HCT116 (cell line): Measurements from ENCODE around the gene SYTL4. TPM values are rescaled to one million over a fixed set of nuclear protein-coding genes. Genes with fewer than 3 reads are reported as not detected.

Source experiments
- ATAC-seq: fragments of 200-7000 bp; cut with Tn5 transposase; 2 replicates; pipeline ENCODE4 v1.9.1; 2020; ENCODE audit warnings: mild to moderate bottlenecking, moderate library complexity
- BruUV-seq: library from RNA; stranded (reverse); fragments of 400-500 nt; replicated peaks from 2 replicates; lab custom pipeline; 2021; lab: Mats Ljungman, UMichigan
- CTCF ChIA-PET: fragments of 300-600 bp; sonication (Branson Sonifier 250); formaldehyde crosslinking; loops from one replicate; lab custom pipeline; 2021; ENCODE audit warnings: antibody characterized with exemption; lab: Charles Lee
- POLR2A ChIA-PET: fragments of 300-600, 350-600 bp; sonication (Branson Sonifier 250); formaldehyde crosslinking; loops from one replicate; lab custom pipeline; 2021; ENCODE audit warnings: antibody characterized with exemption; lab: Charles Lee
- RAD21 ChIA-PET, 2 experiments: fragments of 300-600 bp; sonication (Branson Sonifier 250); formaldehyde crosslinking; loops; one replicate each; lab custom pipeline; 2023; ENCODE audit warnings: low total read pairs in 2 of 2; ENCODE audit not compliant: uncharacterized antibody in 2 of 2, unreplicated experiment in 2 of 2, low non-redundant PET in 1 of 2; lab: Charles Lee
- DNase-seq: peaks from one replicate; pipeline ENCODE4 v3.0.0-alpha.2; 2010; ENCODE audit warnings: low read depth, low spot score
- H2AFZ ChIP-seq: fragments of 200-600 bp; shearing (Covaris generic), sonication (generic); 2 replicates; pipeline ENCODE4 v1.6.1; 2017; ENCODE audit warnings: low read depth, mixed run types, mixed read lengths, antibody characterized with exemption, low read length; ENCODE audit not compliant: poor library complexity, severe bottlenecking
- H3K27ac ChIP-seq: 2 replicates; pipeline ENCODE4 v1.5.1; 2012; ENCODE audit warnings: low read depth, low read length
- H3K27me3 ChIP-seq: fragments of 200-600 bp; sonication (generic); 2 replicates; pipeline ENCODE4 v1.6.1; 2016; ENCODE audit warnings: mixed run types, low read length, mixed read lengths; ENCODE audit not compliant: insufficient read depth
- H3K36me3 ChIP-seq, 2 experiments: fragments of 200-500 bp in 1 of 2; fragments of 200-600 bp in 1 of 2; sonication (Bioruptor generic) in 1 of 2; sonication (generic) in 1 of 2; 2 replicates each; pipeline versions ENCODE4 v1.5.1 to v1.6.1; 2014 to 2016; ENCODE audit warnings: low read length in 2 of 2, inconsistent platforms in 1 of 2, mixed read lengths in 1 of 2, mixed run types in 1 of 2; ENCODE audit not compliant: insufficient read depth in 2 of 2, control insufficient read depth in 1 of 2
- H3K4me1 ChIP-seq, 2 experiments: fragments of 200-600 bp in 1 of 2; sonication (generic) in 1 of 2; 2 replicates each; pipeline versions ENCODE4 v1.5.1 to v1.6.1; 2012 to 2017; ENCODE audit warnings: low read length in 2 of 2, inconsistent platforms in 1 of 2, mild to moderate bottlenecking in 1 of 2, mixed read lengths in 1 of 2, mixed run types in 1 of 2, moderate library complexity in 1 of 2; ENCODE audit not compliant: insufficient read depth in 2 of 2, control insufficient read depth in 1 of 2
- H3K4me2 ChIP-seq: fragments of 200-600 bp; sonication (generic); 2 replicates; pipeline ENCODE4 v1.6.1; 2017; ENCODE audit warnings: mixed run types, low read length, mixed read lengths
- H3K4me3 ChIP-seq, 2 experiments: fragments of 200-600 bp in 1 of 2; sonication (generic) in 1 of 2; replicated peaks in 1 of 2; 2 replicates each; pipeline ENCODE4 v1.5.1; 2011 to 2016; ENCODE audit warnings: low read length in 2 of 2, control low read depth in 1 of 2, low read depth in 1 of 2, mild to moderate bottlenecking in 1 of 2, mixed read lengths in 1 of 2, mixed run types in 1 of 2
- H3K79me2 ChIP-seq: fragments of 200-600 bp; sonication (generic); 2 replicates; pipeline ENCODE4 v1.6.1; 2017; ENCODE audit warnings: mild to moderate bottlenecking, mixed run types, low read length, moderate library complexity, mixed read lengths; ENCODE audit not compliant: insufficient read depth
- H3K9ac ChIP-seq: fragments of 200-600 bp; sonication (generic); 2 replicates; pipeline ENCODE4 v1.6.1; 2016; ENCODE audit warnings: low read length, mixed read lengths
- H3K9me2 ChIP-seq: fragments of 200-600 bp; sonication (generic), shearing (Covaris generic); 2 replicates; pipeline ENCODE4 v1.6.1; 2017; ENCODE audit warnings: mixed run types, mild to moderate bottlenecking, moderate library complexity; ENCODE audit not compliant: insufficient read depth
- H3K9me3 ChIP-seq, 2 experiments: fragments of 200-500 bp in 1 of 2; fragments of 200-600 bp in 1 of 2; sonication (Bioruptor generic) in 1 of 2; sonication (generic) in 1 of 2; 2 replicates each; pipeline ENCODE4 v1.6.1; 2014 to 2017; ENCODE audit warnings: low read length in 2 of 2, mixed read lengths in 2 of 2, inconsistent platforms in 1 of 2, low read depth in 1 of 2, mild to moderate bottlenecking in 1 of 2, mixed run types in 1 of 2, moderate library complexity in 1 of 2; ENCODE audit not compliant: control insufficient read depth in 1 of 2, insufficient read depth in 1 of 2
- H4K20me1 ChIP-seq: fragments of 200-600 bp; sonication (generic), shearing (Covaris generic); 2 replicates; pipeline ENCODE4 v1.6.1; 2017; ENCODE audit warnings: mixed run types, mild to moderate bottlenecking, moderate library complexity; ENCODE audit not compliant: insufficient read depth
- ELF1 ChIP-seq: IDR thresholded peaks from 2 replicates; pipeline ENCODE4 v1.6.1; 2012; ENCODE audit warnings: low read depth, borderline replicate concordance
- EZH2phosphoT487 ChIP-seq: fragments of 200-600 bp; IDR thresholded peaks from 2 replicates; pipeline ENCODE4 v1.6.1; 2018; ENCODE audit warnings: antibody characterized with exemption, borderline replicate concordance
- FOSL1 ChIP-seq: IDR thresholded peaks from 2 replicates; pipeline ENCODE4 v1.6.1; 2012; ENCODE audit warnings: low read depth
- POLR2A ChIP-seq: IDR thresholded peaks from 2 replicates; pipeline ENCODE4 v1.7.0; 2011; ENCODE audit warnings: borderline replicate concordance; ENCODE audit not compliant: insufficient read depth, insufficient read length; ENCODE audit errors: extremely low read depth
- POLR2AphosphoS5 ChIP-seq: IDR thresholded peaks from 2 replicates; pipeline ENCODE4 v1.6.1; 2011; ENCODE audit warnings: mild to moderate bottlenecking, low read depth, low read length, moderate library complexity
- RAD21 ChIP-seq: IDR thresholded peaks from 2 replicates; pipeline ENCODE4 v1.6.1; 2012; ENCODE audit warnings: low read depth, mild to moderate bottlenecking
- SIN3A ChIP-seq: IDR thresholded peaks from 2 replicates; pipeline ENCODE4 v1.6.1; 2012; ENCODE audit warnings: low read depth
- SP1 ChIP-seq: IDR thresholded peaks from 2 replicates; pipeline ENCODE4 v1.6.1; 2012; ENCODE audit warnings: low read depth
- SRF ChIP-seq: IDR thresholded peaks from 2 replicates; pipeline ENCODE4 v1.6.1; 2012; ENCODE audit warnings: low read depth
- TCF7L2 ChIP-seq: IDR thresholded peaks from 2 replicates; pipeline ENCODE4 v1.7.0; 2011; ENCODE audit warnings: borderline replicate concordance, inconsistent platforms; ENCODE audit not compliant: insufficient read depth, insufficient read length; ENCODE audit errors: extremely low read depth
- ZFX ChIP-seq: fragments of 450-650 bp; IDR thresholded peaks from 2 replicates; pipeline ENCODE4 v1.6.1; 2017
- ZNF274 ChIP-seq: fragments of 200-500 bp; sonication (Bioruptor generic); IDR thresholded peaks from 2 replicates; pipeline ENCODE4 v1.6.1; 2014; ENCODE audit warnings: mild to moderate bottlenecking, low read depth, low read length, inconsistent platforms
- intact Hi-C: fragments of 100-400 bp; cut with micrococcal nuclease; formaldehyde crosslinking; loops from 2 replicates; pipeline ENCODE4 v1.10.0; 2022
- total RNA-seq: library from RNA; stranded (reverse); gene quantifications from one replicate; pipeline ENCODE4 v1.2.1, GENCODE V29; 2021; ENCODE audit not compliant: unreplicated experiment
- TF ChIP-seq, protein P1 (sequence below): IDR thresholded peaks from 2 replicates; pipeline ENCODE4 v1.6.1; 2011; ENCODE audit warnings: mild to moderate bottlenecking, low read length, moderate library complexity; ENCODE audit not compliant: insufficient replicate concordance; ENCODE audit errors: extremely low read depth
- TF ChIP-seq, protein P2 (sequence below), 3 experiments: fragments of 200-600 bp in 1 of 3; sonication (generic) in 1 of 3; IDR thresholded peaks in 2 of 3; conservative IDR thresholded peaks in 1 of 3; 2 replicates each; pipeline ENCODE4 v1.5.1; 2012 to 2017; ENCODE audit warnings: low read depth in 2 of 3, low read length in 2 of 3, antibody characterized with exemption in 1 of 3, borderline replicate concordance in 1 of 3, control low read depth in 1 of 3, mild to moderate bottlenecking in 1 of 3, mixed read lengths in 1 of 3, mixed run types in 1 of 3, moderate library complexity in 1 of 3; ENCODE audit not compliant: insufficient read depth in 1 of 3
- TF ChIP-seq, protein P3 (sequence below): IDR thresholded peaks from 2 replicates; pipeline ENCODE4 v1.6.1; 2012
- TF ChIP-seq, protein P4 (sequence below): IDR thresholded peaks from 2 replicates; pipeline ENCODE4 v1.6.1; 2012; ENCODE audit warnings: low read depth

SYTL4 gene
- total RNA-seq, 1 experiment from 2014 or later: 8.8 TPM

DNA sequence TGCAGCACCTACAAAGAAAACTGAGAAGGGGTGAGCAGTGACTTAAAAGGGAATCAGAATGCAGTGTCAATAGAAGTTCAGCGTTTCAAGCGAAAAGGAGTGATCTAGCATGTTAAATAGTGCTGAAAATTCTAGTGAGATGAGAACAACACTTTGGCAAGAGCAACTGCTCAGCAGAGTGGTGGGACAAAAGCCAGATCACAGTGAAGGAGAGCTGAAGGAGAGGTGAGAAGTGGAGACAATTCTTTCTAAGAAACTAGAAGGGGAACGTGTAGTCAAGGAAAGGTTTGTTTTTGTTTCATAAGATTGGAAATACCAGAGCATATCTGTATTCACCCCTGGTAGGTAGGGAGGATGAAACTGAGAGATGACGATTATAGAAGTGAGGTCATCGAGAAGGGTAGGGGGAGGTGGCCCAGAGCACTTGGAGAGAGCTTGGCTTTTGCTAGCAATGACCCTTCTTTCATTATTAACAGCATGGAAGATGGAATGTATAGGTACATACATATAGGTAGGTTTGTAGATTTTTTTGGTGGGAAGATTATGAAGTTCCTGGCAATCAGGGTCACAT, 54.2 kb downstream of the SYTL4 start:
- ChIA-PET RAD21 (no interaction called here), CTCF (no interaction called here), POLR2A (no interaction called here)
- no peaks in the 10 kb centered on the region for H3K9me2 ChIP-seq
- H4K20me1 ChIP-seq: no peaks in the 10 kb centered on the region
- TF ChIP-seq, protein P1, sequence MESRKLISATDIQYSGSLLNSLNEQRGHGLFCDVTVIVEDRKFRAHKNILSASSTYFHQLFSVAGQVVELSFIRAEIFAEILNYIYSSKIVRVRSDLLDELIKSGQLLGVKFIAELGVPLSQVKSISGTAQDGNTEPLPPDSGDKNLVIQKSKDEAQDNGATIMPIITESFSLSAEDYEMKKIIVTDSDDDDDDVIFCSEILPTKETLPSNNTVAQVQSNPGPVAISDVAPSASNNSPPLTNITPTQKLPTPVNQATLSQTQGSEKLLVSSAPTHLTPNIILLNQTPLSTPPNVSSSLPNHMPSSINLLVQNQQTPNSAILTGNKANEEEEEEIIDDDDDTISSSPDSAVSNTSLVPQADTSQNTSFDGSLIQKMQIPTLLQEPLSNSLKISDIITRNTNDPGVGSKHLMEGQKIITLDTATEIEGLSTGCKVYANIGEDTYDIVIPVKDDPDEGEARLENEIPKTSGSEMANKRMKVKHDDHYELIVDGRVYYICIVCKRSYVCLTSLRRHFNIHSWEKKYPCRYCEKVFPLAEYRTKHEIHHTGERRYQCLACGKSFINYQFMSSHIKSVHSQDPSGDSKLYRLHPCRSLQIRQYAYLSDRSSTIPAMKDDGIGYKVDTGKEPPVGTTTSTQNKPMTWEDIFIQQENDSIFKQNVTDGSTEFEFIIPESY: no peak
- TF ChIP-seq, protein P2, sequence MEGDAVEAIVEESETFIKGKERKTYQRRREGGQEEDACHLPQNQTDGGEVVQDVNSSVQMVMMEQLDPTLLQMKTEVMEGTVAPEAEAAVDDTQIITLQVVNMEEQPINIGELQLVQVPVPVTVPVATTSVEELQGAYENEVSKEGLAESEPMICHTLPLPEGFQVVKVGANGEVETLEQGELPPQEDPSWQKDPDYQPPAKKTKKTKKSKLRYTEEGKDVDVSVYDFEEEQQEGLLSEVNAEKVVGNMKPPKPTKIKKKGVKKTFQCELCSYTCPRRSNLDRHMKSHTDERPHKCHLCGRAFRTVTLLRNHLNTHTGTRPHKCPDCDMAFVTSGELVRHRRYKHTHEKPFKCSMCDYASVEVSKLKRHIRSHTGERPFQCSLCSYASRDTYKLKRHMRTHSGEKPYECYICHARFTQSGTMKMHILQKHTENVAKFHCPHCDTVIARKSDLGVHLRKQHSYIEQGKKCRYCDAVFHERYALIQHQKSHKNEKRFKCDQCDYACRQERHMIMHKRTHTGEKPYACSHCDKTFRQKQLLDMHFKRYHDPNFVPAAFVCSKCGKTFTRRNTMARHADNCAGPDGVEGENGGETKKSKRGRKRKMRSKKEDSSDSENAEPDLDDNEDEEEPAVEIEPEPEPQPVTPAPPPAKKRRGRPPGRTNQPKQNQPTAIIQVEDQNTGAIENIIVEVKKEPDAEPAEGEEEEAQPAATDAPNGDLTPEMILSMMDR (IDR thresholded peaks at IDR 0.05 in 2 of 3, conservative IDR thresholded peaks at IDR 0.05 in 1 of 3; ENCODE audit: borderline replicate concordance in 1 of 3, insufficient read depth in 1 of 3, low read depth in 2 of 3, low read length in 2 of 3): no peak
- TF ChIP-seq SP1: no peak
- TF ChIP-seq EZH2phosphoT487: no peak
- TF ChIP-seq FOSL1: no peak
- no peak for TF ChIP-seq SRF
- TF ChIP-seq SIN3A: no peak
- no peak for TF ChIP-seq ZNF274
- TF ChIP-seq POLR2AphosphoS5: no peak
- no peak for TF ChIP-seq ZFX
- no peak for TF ChIP-seq ELF1
- TF ChIP-seq, protein P3, sequence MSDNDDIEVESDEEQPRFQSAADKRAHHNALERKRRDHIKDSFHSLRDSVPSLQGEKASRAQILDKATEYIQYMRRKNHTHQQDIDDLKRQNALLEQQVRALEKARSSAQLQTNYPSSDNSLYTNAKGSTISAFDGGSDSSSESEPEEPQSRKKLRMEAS: no peak
- TF ChIP-seq POLR2A: no peak
- no peak for TF ChIP-seq RAD21
- no peak for TF ChIP-seq TCF7L2
- TF ChIP-seq, protein P4, sequence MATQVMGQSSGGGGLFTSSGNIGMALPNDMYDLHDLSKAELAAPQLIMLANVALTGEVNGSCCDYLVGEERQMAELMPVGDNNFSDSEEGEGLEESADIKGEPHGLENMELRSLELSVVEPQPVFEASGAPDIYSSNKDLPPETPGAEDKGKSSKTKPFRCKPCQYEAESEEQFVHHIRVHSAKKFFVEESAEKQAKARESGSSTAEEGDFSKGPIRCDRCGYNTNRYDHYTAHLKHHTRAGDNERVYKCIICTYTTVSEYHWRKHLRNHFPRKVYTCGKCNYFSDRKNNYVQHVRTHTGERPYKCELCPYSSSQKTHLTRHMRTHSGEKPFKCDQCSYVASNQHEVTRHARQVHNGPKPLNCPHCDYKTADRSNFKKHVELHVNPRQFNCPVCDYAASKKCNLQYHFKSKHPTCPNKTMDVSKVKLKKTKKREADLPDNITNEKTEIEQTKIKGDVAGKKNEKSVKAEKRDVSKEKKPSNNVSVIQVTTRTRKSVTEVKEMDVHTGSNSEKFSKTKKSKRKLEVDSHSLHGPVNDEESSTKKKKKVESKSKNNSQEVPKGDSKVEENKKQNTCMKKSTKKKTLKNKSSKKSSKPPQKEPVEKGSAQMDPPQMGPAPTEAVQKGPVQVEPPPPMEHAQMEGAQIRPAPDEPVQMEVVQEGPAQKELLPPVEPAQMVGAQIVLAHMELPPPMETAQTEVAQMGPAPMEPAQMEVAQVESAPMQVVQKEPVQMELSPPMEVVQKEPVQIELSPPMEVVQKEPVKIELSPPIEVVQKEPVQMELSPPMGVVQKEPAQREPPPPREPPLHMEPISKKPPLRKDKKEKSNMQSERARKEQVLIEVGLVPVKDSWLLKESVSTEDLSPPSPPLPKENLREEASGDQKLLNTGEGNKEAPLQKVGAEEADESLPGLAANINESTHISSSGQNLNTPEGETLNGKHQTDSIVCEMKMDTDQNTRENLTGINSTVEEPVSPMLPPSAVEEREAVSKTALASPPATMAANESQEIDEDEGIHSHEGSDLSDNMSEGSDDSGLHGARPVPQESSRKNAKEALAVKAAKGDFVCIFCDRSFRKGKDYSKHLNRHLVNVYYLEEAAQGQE: no peak
- H3K27me3 ChIP-seq: no peaks in the 10 kb centered on the region
- peaks cover 0 to 14% of the 10 kb centered on the region in 2 experiments; a peak in 3 of 4 replicates for H3K4me1 ChIP-seq
- H3K9me3 ChIP-seq: no peaks in the 10 kb centered on the region
- no peak overlapping the region for H3K9ac ChIP-seq
- H3K4me3 ChIP-seq: no peak overlapping the region
- no peak overlapping the region for H2AFZ ChIP-seq
- no peaks in the 10 kb centered on the region for H3K79me2 ChIP-seq
- no peaks in the 10 kb centered on the region for H3K36me3 ChIP-seq
- no TSS peak for BruUV-seq
- ATAC-seq (no peak), DNase-seq (no peak)
- no peak overlapping the region for H3K27ac ChIP-seq
- no peak overlapping the region for H3K4me2 ChIP-seq
- intact Hi-C loops: no loop called here
